Thoracic aorta (tissue), 2 donors: ENCODE measurements around the gene TNK2. TPM values are rescaled to one million over a fixed set of nuclear protein-coding genes. Genes with fewer than 3 reads are reported as not detected.

Source experiments
- ATAC-seq: fragments of 150-250 bp; one replicate; pipeline ENCODE4 v1.8.0; 2017; ENCODE audit warnings: low read depth; ENCODE audit not compliant: insufficient number of reproducible peaks, low FRiP score
- DNase-seq: peaks from one replicate; pipeline ENCODE4 v3.0.0-alpha.2; 2020; ENCODE audit warnings: low spot score
- H3K27ac ChIP-seq, 2 donors: fragments of 200-600 bp; sonication (generic); 1 replicate in 1 of 2; 2 replicates in 1 of 2; pipeline ENCODE4 v1.5.1; 2016; ENCODE audit warnings: mild to moderate bottlenecking in 2 of 2, moderate library complexity in 2 of 2
- H3K27me3 ChIP-seq: fragments of 200-600 bp; sonication (generic); replicated peaks from 2 replicates; pipeline ENCODE4 v1.6.0; 2016; ENCODE audit warnings: mild to moderate bottlenecking; ENCODE audit not compliant: insufficient read depth
- H3K36me3 ChIP-seq: fragments of 200-600 bp; sonication (generic); one replicate; pipeline ENCODE4 v1.5.1; 2016
- H3K4me1 ChIP-seq, 2 donors: fragments of 200-600 bp; sonication (generic); 1 replicate in 1 of 2; 2 replicates in 1 of 2; pipeline versions ENCODE4 v1.5.1 to v1.6.0; 2016; ENCODE audit warnings: low read depth in 2 of 2, mild to moderate bottlenecking in 1 of 2; ENCODE audit not compliant: control insufficient read depth in 1 of 2
- H3K4me3 ChIP-seq: fragments of 200-600 bp; sonication (generic); 2 replicates; pipeline ENCODE4 v1.5.1; 2016; ENCODE audit warnings: mild to moderate bottlenecking
- H3K9me3 ChIP-seq: fragments of 200-600 bp; sonication (generic); 2 replicates; pipeline ENCODE4 v1.5.1; 2016
- total RNA-seq, 2 donors: library from RNA; depleted of rRNA; stranded (reverse); fragments of >200 nt; gene quantifications; one replicate each; pipeline versions ENCODE4 v1.1.0 to v1.2.3, GENCODE V29; 2016
- TF ChIP-seq, protein P1 (sequence below): fragments of 200-600 bp; sonication (generic); IDR thresholded peaks from one replicate; pipeline ENCODE4 v1.5.1; 2019; ENCODE audit warnings: antibody characterized with exemption

The TNK2 gene
- total RNA-seq, 2 donors from 2014 or later: 38.9 to 69.8 TPM

DNA sequence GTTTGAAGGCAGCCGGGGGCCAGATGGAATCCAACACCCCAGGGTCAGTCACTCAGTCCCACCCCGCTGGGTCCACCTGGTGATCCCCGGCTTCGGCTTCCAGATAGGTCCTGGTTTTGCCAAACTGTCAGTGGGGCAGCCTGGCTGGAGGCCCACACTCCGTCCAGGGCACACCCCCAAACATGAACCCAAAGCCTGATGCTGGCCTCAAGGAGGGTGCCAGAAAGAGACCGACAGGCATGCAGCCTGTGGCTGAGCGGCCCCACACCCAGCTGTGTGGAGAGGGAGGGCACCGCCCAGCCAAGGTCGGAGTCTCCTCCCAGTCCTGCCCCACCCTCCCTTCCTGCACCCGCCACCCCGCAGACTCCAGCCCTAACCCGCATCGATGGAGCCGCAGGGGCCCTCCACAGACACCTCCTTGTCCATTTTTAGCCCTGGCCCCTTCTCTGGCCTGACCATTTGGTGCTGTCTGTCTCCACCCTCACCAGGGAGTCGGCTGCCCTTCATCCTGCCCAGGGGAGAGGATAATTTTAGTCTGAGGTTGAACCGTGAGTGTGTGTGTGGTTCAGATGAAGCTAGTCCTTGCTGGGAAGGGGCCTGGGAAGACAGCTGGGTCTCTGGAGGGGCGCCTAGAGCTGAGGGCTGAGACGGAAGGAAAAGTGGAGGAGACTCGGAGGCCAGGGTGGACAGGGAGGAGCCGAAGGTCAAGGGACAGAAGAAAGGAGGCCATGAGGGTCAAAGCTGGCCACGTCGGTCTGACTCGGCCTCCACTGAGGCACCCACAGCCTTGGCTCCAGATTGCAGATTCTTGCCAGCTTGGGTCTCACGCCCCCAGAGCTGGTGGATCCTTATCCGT lies 23.1 kb downstream of the TNK2 start:
- DNase-seq (no peak), ATAC-seq (no peak)
- TF ChIP-seq, protein P1, sequence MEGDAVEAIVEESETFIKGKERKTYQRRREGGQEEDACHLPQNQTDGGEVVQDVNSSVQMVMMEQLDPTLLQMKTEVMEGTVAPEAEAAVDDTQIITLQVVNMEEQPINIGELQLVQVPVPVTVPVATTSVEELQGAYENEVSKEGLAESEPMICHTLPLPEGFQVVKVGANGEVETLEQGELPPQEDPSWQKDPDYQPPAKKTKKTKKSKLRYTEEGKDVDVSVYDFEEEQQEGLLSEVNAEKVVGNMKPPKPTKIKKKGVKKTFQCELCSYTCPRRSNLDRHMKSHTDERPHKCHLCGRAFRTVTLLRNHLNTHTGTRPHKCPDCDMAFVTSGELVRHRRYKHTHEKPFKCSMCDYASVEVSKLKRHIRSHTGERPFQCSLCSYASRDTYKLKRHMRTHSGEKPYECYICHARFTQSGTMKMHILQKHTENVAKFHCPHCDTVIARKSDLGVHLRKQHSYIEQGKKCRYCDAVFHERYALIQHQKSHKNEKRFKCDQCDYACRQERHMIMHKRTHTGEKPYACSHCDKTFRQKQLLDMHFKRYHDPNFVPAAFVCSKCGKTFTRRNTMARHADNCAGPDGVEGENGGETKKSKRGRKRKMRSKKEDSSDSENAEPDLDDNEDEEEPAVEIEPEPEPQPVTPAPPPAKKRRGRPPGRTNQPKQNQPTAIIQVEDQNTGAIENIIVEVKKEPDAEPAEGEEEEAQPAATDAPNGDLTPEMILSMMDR: no peak
- Histone ChIP-seq H3K36me3 (peaks cover 28% of the 10 kb centered on the region), H3K4me3 (no peak overlapping the region), H3K4me1 (peaks cover 3 to 22% of the 10 kb centered on the region in 2 donors), H3K27me3 (no peaks in the 10 kb centered on the region), H3K9me3 (no peaks in the 10 kb centered on the region), H3K27ac (peak overlapping the region in 1 of 2 donors; percentile 2)

DNA sequence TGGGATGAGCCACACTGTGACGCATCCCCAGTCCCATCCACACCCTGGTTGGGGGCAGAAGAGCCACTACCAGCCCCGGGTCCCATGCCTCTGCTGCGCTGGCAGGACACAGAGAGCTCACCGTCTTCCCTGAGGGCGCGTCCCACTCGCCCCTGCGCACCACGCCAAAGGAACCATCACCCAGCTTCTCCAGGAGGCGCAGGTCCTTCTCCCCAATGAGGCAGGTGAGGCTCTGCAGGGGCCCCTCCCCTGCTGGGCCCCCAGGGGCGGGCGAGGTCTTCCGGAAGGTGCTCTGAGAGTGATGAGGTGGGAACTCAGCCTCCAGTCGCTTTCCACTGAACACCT lies 23.7 kb downstream of the TNK2 start:
- Histone ChIP-seq H3K9me3 (no peaks in the 10 kb centered on the region), H3K4me3 (no peak overlapping the region), H3K36me3 (peaks cover 33% of the 10 kb centered on the region), H3K4me1 (peaks cover 0 to 16% of the 10 kb centered on the region in 2 donors), H3K27me3 (no peaks in the 10 kb centered on the region), H3K27ac (no peak overlapping the region)
- no peak for ATAC-seq
- TF ChIP-seq, protein P1: no peak
- DNase-seq: no peak

DNA sequence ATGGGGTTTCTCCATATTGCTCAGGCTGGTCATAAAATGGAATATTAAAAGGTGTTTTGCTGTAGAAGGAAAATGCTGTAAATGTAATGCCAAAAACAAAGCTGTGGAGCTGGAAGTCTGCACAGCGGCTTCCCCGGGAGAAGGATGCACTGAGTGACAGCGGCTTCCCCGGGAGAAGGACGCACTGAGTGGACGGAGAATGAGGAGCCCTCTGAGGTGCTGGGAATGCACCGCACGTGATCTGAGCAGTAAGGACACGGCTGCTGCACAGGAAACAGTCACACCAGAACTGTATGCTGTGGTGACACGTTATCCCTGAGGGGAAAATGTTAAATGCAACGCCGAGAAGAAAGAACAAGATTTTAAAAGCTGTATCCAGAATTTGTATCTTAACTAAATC lies 24.6 kb downstream of the TNK2 start:
- H3K36me3 ChIP-seq: peaks cover 41% of the 10 kb centered on the region
- ATAC-seq (no peak), DNase-seq (no peak)
- H3K4me3 ChIP-seq: no peak overlapping the region
- no peaks in the 10 kb centered on the region for H3K27me3 ChIP-seq
- TF ChIP-seq, protein P1: no peak
- peaks cover 0 to 11% of the 10 kb centered on the region in 2 donors for H3K4me1 ChIP-seq
- H3K9me3 ChIP-seq: no peaks in the 10 kb centered on the region
- H3K27ac ChIP-seq: no peak overlapping the region

DNA sequence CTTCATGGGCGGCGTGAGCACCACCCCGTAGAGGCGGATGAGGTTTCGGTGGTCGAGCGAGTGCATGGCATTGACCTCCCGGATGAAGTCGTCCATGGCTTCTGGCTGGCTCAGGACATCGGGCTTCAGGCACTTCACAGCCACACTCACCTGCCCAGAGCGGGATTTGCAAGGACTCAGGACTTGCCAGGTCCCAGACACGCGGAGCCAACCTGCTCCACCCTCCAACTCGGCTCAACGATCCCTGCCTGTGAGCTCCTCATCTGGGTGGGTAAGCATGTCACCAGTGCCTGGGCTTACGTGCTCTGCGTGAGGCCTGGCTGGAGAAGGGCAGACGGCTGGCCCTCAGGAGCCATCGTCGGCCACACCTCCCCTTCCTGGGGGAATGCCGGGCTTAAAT lies 25.2 kb downstream of the TNK2 start:
- ATAC-seq (no peak), DNase-seq (no peak)
- Histone ChIP-seq H3K4me1 (peaks cover 0 to 11% of the 10 kb centered on the region in 2 donors), H3K27ac (no peak overlapping the region), H3K36me3 (peaks cover 46% of the 10 kb centered on the region), H3K27me3 (no peaks in the 10 kb centered on the region), H3K4me3 (no peak overlapping the region), H3K9me3 (no peaks in the 10 kb centered on the region)
- TF ChIP-seq, protein P1: no peak

DNA sequence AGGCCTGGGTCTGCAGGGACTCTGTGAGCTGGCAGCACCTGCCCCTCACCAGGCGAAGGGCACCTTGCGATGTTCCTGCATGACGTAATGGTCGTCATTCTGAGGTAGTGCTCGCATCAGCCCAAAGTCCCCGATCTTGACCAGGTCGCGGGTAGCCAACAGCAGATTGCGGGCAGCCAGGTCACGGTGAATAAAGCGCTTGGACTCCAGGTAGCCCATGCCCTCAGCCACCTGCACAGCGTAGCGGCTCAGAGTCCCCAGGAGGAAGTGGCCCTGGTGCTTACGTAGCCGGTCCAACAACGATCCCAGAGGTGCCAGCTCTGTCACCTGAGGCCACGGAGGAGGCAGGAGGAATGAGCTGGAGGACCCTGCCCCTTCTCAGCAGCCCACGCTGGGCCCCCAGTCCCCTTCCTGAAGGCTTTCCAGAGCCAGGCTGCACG lies 26.3 kb downstream of the TNK2 start:
- ATAC-seq (no peak), DNase-seq (no peak)
- Histone ChIP-seq H3K4me1 (peaks cover 0 to 11% of the 10 kb centered on the region in 2 donors), H3K9me3 (no peaks in the 10 kb centered on the region), H3K36me3 (peaks cover 56% of the 10 kb centered on the region), H3K27ac (no peak overlapping the region), H3K27me3 (no peaks in the 10 kb centered on the region), H3K4me3 (no peak overlapping the region)
- TF ChIP-seq, protein P1: no peak
